Midbrain (tissue), 1 donor: ENCODE measurements around the gene KCNK3.
"Not testable (repeated sequence)": the region's sequence is repeated elsewhere in the genome, so short reads cannot be mapped to it uniquely, and the experiment has no call there.

ENCODE experiments used
- DNase-seq: peaks from one replicate; lab custom pipeline; 2025; lab: John Stamatoyannopoulos, UW

Gene KCNK3

DNA sequence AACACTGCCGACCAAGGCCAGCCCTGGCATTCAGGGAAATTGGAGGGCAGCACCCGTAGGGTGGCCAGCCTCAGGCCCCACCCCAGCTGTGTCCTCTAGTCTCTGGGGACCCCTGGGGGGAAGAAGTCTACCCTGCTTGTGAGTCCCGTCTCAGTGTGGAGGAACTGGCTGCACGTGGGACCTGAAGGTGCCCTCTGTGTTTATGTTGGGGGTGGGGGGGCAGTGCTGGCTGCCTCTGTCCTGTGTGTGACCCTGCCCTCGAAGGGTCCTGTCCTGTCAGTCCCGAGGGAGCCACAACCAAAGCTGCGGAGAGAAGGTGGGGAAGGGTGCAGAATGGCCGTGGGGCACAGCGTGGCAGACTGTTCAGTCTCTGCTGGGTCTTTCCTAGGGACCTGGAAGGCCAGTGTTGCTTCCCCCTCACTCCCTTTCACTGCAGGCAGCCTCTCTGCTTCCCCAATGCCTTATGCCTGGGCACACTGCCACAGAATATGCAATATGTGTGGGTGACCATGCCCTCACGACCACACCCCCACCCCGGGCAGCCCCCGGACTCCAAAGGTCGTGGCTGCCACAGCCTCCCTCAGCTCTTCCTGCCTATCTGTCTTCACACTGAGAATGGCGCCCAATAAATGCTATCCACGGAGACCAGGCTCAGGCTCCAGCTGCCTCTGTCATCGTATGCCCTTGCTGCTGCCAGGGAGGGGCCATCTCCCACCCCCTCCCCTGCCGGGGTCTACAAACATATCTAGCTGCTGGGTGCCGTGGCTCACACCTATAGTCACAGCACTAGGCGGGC lies 38.2 kb downstream of the KCNK3 start:
- DNase-seq = no peak

DNA sequence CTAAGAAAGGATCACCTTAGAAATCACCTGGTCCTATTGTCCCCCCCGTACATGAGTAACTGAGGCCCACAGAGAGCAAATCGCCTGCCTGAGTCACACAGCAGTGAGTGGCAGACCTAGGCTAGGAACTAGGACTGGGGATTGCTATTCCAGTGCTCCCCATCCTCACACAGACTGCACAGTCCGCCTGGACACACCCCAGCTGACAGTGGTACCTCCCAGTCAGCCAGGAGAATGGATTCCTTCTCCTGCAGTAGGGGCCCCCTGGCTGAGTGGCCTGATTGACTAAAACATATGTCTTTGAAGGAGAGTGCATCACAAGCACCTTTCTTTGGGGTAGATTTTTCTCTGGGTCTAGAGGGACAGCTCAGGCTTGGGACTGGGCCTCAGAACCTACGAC lies 39.2 kb downstream of the KCNK3 start:
- DNase-seq = no peak

GRCh38 chr2:26732446-26732845 lies 39.9 kb downstream of the KCNK3 start:
- no peak for DNase-seq

- DNase-seq = no peak
Measured at GRCh38 chr2:26733413-26733812, 40.9 kb downstream of the KCNK3 start.

- DNase-seq = no peak
Measured at GRCh38 chr2:26735097-26735496, 42.6 kb downstream of the KCNK3 start.

DNA sequence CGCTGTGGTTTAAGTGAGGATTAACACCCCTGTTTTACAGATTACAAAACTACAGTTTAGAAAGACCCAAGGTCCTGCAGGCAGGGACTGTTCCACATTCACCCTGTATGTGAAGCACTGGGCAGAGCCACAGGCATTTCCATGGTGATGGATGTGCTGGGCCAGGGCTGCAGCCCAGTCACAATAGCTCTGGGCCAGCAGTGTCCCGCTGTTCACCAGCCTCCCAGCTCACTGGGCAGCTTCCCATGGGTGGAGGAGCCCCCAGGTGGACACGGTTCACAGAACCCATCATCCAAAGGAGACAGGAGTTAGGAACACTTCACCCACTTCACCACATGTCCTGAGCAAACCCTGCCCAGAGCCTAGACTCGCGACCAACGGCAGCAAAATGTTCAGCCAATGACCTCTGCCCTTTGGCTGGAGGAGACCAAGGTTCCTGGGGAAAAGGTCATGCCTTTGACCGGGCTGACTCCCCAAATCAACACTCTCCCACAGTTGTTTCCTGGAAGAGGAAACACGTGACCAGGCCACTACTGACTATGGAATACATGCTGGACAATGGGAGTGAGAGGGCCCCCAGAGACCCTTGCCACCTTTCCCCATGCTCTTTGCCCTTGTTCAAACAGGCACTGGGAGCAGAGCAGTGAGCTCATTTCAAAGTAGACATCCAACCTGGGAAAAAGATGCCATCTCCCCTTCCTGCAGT lies 43.5 kb downstream of the KCNK3 start:
- DNase-seq = peak; percentile 35

- DNase-seq = no peak
Measured at GRCh38 chr2:26737221-26737620, 44.7 kb downstream of the KCNK3 start.

DNA sequence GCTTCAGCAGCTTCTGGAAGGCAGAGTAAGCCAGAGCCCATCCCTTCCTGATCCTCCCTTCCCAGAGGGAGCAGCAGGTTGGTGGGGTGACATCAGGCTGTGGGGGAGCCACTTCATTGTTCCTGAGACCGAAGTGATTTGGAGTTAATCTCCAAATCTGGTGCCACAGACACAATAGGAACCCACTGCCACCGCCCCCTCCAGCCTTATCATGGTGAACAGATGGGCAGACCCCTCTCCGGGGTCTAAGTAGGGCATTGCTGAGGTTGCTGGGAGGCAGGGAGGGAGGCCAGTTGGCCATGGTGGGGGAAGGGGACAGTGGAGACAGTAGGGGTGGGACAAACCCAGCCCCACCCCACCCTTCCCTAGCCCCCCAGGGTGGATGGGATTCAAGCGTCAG lies 46.0 kb downstream of the KCNK3 start:
- DNase-seq = no peak

DNA sequence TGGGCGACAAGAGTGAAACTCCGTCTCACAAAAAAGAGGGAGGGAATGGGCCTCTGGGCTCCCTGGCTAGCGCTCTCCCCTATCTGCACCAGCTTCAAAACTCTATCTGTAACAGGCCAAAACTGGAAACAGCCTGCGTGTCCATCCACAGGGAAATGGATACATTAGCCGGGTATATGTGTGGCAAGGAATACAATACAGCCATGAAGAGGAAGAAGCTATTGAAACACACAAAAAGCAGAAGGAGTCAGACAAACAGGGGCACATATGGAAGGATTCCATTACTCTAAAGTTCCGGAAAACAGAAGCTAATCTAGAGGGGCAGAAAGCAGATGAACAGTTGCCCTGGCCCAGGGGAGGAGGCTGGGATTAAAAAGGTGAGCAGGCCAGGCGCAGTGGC lies 47.0 kb downstream of the KCNK3 start:
- no peak for DNase-seq

DNA sequence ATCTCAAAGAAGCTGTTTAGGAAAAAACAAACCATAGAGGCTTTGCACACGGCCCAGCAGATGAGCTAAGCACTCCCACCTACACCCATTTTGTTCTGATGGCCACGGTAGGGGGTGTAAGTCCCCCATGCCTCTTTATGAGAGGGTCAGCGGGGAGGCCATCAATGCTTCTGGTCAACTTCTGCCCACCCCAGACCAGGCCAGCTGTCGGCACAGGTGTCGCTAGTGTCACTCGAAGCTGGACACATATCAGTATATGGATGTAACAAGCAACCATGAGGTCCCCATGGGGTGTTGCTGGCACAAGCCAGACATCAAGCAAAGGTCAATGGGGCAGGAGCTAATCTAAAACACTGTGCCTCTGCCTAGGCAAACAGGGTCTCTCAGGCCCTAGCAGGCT lies 47.8 kb downstream of the KCNK3 start:
- DNase-seq = no peak

- DNase-seq = no peak
Measured at GRCh38 chr2:26740890-26741302, 48.4 kb downstream of the KCNK3 start.

DNA sequence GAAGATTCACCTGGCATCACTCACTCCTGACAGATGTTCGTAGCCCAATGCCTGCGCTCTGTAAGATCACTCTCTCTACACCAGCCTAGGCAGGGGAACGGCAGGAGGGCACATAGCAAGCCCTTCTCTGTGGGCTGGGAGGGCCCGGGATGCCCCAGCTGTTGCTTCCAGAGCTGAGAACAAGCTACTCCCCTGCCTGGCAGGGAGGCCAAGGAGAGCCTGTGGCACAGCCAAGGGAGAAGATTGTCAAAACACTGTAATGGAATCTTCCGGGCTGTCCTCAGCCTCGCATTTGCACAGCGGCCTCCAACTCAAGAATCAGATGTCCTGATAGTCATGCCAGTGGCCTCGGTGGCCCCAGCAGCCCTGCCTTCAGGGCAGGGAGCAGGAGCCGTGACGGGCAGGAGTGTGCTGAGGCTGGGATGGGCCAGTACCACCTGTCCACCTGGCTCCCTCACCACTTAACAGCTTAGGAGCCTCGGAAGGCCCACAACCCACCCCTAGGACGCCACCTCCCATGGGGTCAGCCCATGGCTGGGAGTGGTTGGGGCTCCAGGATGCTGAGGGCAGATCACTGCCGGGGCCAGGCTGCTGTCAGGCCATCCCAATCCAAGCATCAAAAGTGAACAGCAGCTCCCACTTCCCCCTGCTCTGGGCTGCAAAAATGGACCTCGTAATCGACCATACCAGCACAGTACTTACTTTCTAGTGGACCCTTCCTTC lies 49.7 kb downstream of the KCNK3 start:
- DNase-seq = no peak

- no peak for DNase-seq
Measured at GRCh38 chr2:26743852-26744251, 51.3 kb downstream of the KCNK3 start.

- no peak for DNase-seq
Measured at GRCh38 chr2:26744953-26745352, 52.4 kb downstream of the KCNK3 start.

GRCh38 chr2:26745609-26746327 lies 53.2 kb downstream of the KCNK3 start:
- DNase-seq = peak; percentile 92

DNA sequence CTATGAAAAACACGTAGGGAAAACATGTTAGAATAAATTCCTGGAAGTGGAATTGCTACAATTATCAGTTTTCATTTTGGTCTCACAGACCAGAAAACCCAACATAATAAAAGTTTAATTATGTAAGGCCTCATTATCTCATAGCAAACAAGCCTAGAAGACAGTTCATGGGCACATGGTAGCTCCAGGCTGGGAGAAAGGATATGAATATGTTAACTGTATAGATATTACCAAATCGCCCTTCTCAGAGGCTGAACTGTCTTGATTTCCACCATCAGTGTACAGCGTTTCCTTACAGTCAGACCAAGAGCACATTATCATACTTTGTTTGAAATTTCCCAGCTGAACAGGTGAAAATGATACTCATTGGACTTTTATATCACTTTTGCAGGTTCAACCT lies 54.4 kb downstream of the KCNK3 start:
- DNase-seq = no peak

GRCh38 chr2:26749787-26750420 lies 57.4 kb downstream of the KCNK3 start:
- DNase-seq = not testable (repeated sequence)

DNA sequence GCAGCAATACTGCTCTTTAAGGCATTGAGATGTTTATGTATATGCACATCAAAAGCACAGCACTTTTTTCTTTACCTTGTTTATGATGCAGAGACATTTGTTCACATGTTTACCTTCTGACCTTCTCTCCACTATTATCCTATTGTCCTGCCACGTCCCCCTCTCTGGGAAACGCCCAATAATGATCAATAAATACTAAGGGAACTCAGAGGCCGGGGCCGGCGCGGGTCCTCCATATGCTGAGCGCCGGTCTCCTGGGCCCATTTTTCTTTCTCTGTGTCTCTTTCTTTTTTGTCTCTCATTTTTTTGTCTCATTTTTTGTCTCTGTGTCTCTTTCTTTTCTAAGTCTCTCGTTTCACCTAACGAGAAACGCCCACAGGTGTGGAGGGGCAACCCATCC lies 57.9 kb downstream of the KCNK3 start:
- DNase-seq = not testable (repeated sequence)

GRCh38 chr2:26752656-26753055 lies 60.1 kb downstream of the KCNK3 start:
- DNase-seq = no peak

DNA sequence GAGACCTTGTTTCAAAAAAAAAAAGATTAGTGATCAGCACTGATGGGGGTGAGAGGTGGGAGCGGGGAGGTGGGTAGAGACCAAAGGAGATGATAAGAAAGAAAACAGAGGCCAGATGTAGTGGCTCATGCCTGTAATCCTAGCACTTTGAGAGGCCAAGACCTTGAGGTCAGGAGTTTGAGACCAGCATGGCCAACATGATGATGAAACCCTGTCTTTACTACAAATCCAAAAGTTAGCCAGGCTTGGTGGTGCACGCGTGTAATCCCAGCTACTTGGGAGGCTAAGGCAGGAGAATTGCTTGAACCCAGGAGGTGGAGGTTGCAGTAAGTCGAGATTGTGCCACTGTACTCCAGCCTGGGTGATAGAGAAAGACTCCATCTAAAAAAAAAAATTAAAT lies 62.0 kb downstream of the KCNK3 start:
- DNase-seq = no peak

DNA sequence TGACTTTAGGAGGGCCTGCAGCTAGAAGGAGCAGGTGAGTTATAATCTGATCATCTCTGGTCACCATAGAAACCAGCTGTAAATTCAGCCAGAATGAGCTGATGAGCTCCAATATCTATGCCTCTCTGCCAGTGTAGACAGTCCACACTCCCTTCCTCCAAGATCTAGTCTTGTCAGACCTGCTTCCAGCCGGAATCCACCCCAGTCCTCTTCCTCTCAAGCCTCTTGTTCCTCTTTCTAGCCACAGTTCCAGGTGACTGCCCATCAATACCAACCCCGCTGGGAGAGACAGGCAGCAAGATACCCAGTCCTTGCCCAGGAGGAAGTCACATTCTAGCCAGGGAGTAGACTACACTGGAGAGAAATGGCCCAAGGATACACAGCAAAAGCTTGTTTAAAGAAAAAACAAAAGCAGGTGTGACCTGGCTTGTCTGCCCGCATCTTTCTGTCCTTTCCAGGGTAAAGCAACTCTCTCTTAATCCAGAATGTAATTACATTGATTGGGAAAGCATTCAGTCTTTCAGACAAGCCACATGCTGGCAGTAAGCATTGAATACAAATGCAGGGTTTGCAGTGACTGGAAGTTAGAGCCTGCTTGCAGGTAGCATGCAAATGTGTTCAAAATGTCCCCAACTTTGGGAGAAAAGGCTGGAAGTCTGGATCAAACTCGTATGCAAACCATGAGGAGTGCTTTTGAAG lies 62.6 kb downstream of the KCNK3 start:
- DNase-seq = no peak
